HCT116 (cell line): ENCODE measurements around the gene ILRUN.

Source experiments
- ATF3 ChIP-seq: IDR thresholded peaks from 2 replicates; pipeline ENCODE4 v1.6.1; 2012
- CEBPB ChIP-seq: IDR thresholded peaks from 2 replicates; pipeline ENCODE4 v1.6.1; 2012; ENCODE audit warnings: low read depth
- CTCF ChIP-seq, 3 experiments: fragments of 200-600 bp in 1 of 3; sonication (generic) in 1 of 3; IDR thresholded peaks in 2 of 3; conservative IDR thresholded peaks in 1 of 3; 2 replicates each; pipeline ENCODE4 v1.5.1; 2012 to 2017; ENCODE audit warnings: low read depth in 2 of 3, low read length in 2 of 3, antibody characterized with exemption in 1 of 3, borderline replicate concordance in 1 of 3, control low read depth in 1 of 3, mild to moderate bottlenecking in 1 of 3, mixed read lengths in 1 of 3, mixed run types in 1 of 3, moderate library complexity in 1 of 3; ENCODE audit not compliant: insufficient read depth in 1 of 3
- EZH2 ChIP-seq: fragments of 200-600 bp; sonication (generic); IDR thresholded peaks from 2 replicates; pipeline ENCODE4 v1.6.1; 2017; ENCODE audit warnings: antibody characterized with exemption, mixed run types
- EZH2phosphoT487 ChIP-seq: fragments of 200-600 bp; IDR thresholded peaks from 2 replicates; pipeline ENCODE4 v1.6.1; 2018; ENCODE audit warnings: antibody characterized with exemption, borderline replicate concordance
- JUND ChIP-seq: IDR thresholded peaks from 2 replicates; pipeline ENCODE4 v1.6.1; 2012
- MAX ChIP-seq: IDR thresholded peaks from 2 replicates; pipeline ENCODE4 v1.6.1; 2012
- POLR2A ChIP-seq: IDR thresholded peaks from 2 replicates; pipeline ENCODE4 v1.7.0; 2011; ENCODE audit warnings: borderline replicate concordance; ENCODE audit not compliant: insufficient read depth, insufficient read length; ENCODE audit errors: extremely low read depth
- POLR2AphosphoS5 ChIP-seq: IDR thresholded peaks from 2 replicates; pipeline ENCODE4 v1.6.1; 2011; ENCODE audit warnings: mild to moderate bottlenecking, low read depth, low read length, moderate library complexity
- SRF ChIP-seq: IDR thresholded peaks from 2 replicates; pipeline ENCODE4 v1.6.1; 2012; ENCODE audit warnings: low read depth
- TCF7L2 ChIP-seq: IDR thresholded peaks from 2 replicates; pipeline ENCODE4 v1.7.0; 2011; ENCODE audit warnings: borderline replicate concordance, inconsistent platforms; ENCODE audit not compliant: insufficient read depth, insufficient read length; ENCODE audit errors: extremely low read depth
- ZBTB33 ChIP-seq: IDR thresholded peaks from 2 replicates; pipeline ENCODE4 v1.6.1; 2011; ENCODE audit warnings: mild to moderate bottlenecking, low read length, moderate library complexity; ENCODE audit not compliant: insufficient replicate concordance; ENCODE audit errors: extremely low read depth

GRCh38 chr6:34729631-34730470 lies 33.3 kb upstream of the ILRUN start:
- TF ChIP-seq CTCF (IDR thresholded peaks at IDR 0.05 in 2 of 3, conservative IDR thresholded peaks at IDR 0.05 in 1 of 3; ENCODE audit: borderline replicate concordance in 1 of 3, insufficient read depth in 1 of 3, low read depth in 2 of 3, low read length in 2 of 3) (no peak), EZH2 (no peak), POLR2AphosphoS5 (no peak), ATF3 (no peak), EZH2phosphoT487 (no peak), SRF (no peak), MAX (no peak), CEBPB (no peak), JUND (no peak), ZBTB33 (no peak), TCF7L2 (no peak), POLR2A (no peak)
